Muscle layer of colon (tissue), 2 donors: ENCODE measurements around the gene TSKU.
"Not testable (repeated sequence)": the region's sequence is repeated elsewhere in the genome, so short reads cannot be mapped to it uniquely, and the experiment has no call there.

Experiments used
- H3K27ac ChIP-seq: one replicate; pipeline ENCODE4 v1.7.0; 2013; ENCODE audit warnings: low read depth, mild to moderate bottlenecking, low read length, moderate library complexity
- H3K27me3 ChIP-seq, 2 donors: one replicate each; pipeline ENCODE4 v1.7.0; 2013; ENCODE audit warnings: low read length in 2 of 2, mild to moderate bottlenecking in 2 of 2; ENCODE audit not compliant: insufficient read depth in 2 of 2, control insufficient read depth in 1 of 2
- H3K36me3 ChIP-seq: one replicate; pipeline ENCODE4 v1.7.0; 2013; ENCODE audit warnings: mild to moderate bottlenecking, low read length; ENCODE audit not compliant: insufficient read depth
- H3K4me1 ChIP-seq: one replicate; pipeline ENCODE4 v1.7.0; 2013; ENCODE audit warnings: mild to moderate bottlenecking, low read length; ENCODE audit not compliant: insufficient read depth
- H3K4me3 ChIP-seq, 2 donors: one replicate each; pipeline ENCODE4 v1.7.0; 2013; ENCODE audit warnings: low read length in 2 of 2, low read depth in 1 of 2, mild to moderate bottlenecking in 1 of 2, moderate library complexity in 1 of 2
- H3K9ac ChIP-seq: one replicate; pipeline ENCODE4 v1.7.0; 2013; ENCODE audit warnings: low read length
- H3K9me3 ChIP-seq: one replicate; pipeline ENCODE4 v1.7.0; 2013; ENCODE audit warnings: mild to moderate bottlenecking, low read length
- donor health status: abdominal sarcoma.
- donor health status: Adenocarcinoma of cecum.

Gene TSKU

DNA sequence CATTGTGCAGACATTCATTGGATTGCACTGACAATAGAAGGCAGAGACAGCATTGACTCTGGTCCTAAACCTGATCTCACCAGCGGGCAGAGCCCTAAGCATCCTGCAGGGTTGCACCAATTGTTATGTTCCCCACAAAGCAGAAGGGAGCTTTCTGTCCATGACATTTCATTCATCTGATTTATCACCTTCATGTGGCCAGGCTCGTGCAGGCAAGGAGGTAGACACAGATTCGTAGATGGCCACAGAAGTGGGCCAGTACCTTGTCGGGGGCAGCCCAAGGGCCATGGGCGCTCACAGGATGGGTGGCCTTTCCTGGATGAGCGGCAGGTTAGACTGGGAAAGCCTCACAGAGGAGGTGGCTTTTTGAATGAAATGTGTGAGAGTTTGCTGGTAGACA lies 2.9 kb downstream of the TSKU start:
- Histone ChIP-seq H3K4me3 (no peak overlapping the region), H3K27me3 (no peaks in the 10 kb centered on the region), H3K9ac (no peak overlapping the region), H3K4me1 (peaks cover 10% of the 10 kb centered on the region), H3K9me3 (no peaks in the 10 kb centered on the region), H3K36me3 (no peaks in the 10 kb centered on the region), H3K27ac (no peak overlapping the region)

DNA sequence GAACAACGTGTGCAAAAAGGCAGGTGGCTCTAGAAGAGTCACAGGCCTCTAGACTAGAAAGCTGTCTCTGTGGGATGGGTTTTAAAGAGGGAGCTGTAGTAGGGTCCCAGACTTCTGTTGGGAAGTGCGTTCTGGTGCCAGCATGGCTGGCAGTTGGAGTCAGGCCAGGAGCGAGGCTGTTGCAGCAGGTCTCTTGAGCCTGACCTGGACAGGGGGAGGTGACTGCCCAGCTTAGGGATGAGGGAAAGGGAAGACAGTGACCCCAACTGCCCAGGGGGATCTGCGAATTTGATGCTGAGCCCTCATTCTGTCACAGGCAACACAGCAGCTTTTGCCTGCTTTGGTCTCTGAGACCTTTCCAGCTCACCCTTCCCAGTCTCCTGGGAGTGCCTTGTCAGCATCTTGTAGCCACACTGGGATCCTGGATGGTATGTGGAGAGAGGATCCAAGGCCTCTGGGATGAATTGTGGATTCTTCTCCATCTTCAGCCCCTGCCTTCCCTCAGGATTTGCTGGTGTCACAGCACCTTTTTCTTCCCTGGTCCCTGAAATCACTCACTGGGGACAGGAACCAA lies 3.4 kb downstream of the TSKU start:
- H3K27me3 ChIP-seq, result no peaks in the 10 kb centered on the region
- peaks cover 10% of the 10 kb centered on the region for H3K4me1 ChIP-seq
- H3K9me3 ChIP-seq, result no peaks in the 10 kb centered on the region
- no peak overlapping the region for H3K27ac ChIP-seq
- H3K36me3 ChIP-seq, result no peaks in the 10 kb centered on the region
- no peak overlapping the region for H3K9ac ChIP-seq
- no peak overlapping the region for H3K4me3 ChIP-seq

DNA sequence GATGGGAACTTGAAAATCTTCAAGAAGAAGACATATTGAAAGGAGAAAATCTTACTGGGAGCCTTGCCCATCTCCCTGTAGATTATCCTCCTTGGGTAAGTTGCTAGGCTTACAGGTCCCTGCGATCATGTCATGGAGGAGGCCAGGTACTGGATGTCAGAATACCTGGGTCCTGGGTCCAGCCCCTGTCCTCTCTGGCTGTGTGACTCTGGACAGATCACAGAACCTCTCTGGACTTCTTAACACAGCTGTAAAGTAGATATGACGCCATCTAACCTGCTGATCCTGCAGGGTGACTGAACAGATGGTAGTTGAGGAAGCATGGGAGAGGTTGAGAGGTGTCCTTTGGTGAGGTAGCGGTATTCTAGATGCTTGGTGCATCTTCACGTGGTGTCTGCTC lies 4.1 kb downstream of the TSKU start:
- H3K36me3 ChIP-seq, result no peaks in the 10 kb centered on the region
- no peak overlapping the region for H3K27ac ChIP-seq
- H3K27me3 ChIP-seq, result no peaks in the 10 kb centered on the region
- H3K4me1 ChIP-seq, result peaks cover 10% of the 10 kb centered on the region
- H3K4me3 ChIP-seq, result no peak overlapping the region
- no peak overlapping the region for H3K9ac ChIP-seq
- no peaks in the 10 kb centered on the region for H3K9me3 ChIP-seq

GRCh38 chr11:76787911-76788596 lies 4.9 kb downstream of the TSKU start:
- no peak overlapping the region for H3K27ac ChIP-seq
- H3K4me1 ChIP-seq, result peaks cover 10% of the 10 kb centered on the region
- H3K9ac ChIP-seq, result no peak overlapping the region
- H3K36me3 ChIP-seq, result no peaks in the 10 kb centered on the region
- H3K4me3 ChIP-seq, result no peak overlapping the region
- H3K27me3 ChIP-seq, result no peaks in the 10 kb centered on the region
- no peaks in the 10 kb centered on the region for H3K9me3 ChIP-seq

- Histone ChIP-seq H3K27ac (no peak overlapping the region), H3K36me3 (no peaks in the 10 kb centered on the region), H3K9me3 (no peaks in the 10 kb centered on the region), H3K4me1 (peaks cover 10% of the 10 kb centered on the region), H3K9ac (no peak overlapping the region), H3K4me3 (no peak overlapping the region), H3K27me3 (no peaks in the 10 kb centered on the region)
Observed at GRCh38 chr11:76788661-76789442, 5.7 kb downstream of the TSKU start.

GRCh38 chr11:76789443-76789719 lies 6.2 kb downstream of the TSKU start:
- no peak overlapping the region for H3K27ac ChIP-seq
- no peak overlapping the region for H3K4me3 ChIP-seq
- H3K9me3 ChIP-seq, result no peaks in the 10 kb centered on the region
- H3K4me1 ChIP-seq, result peaks cover 10% of the 10 kb centered on the region
- no peaks in the 10 kb centered on the region for H3K36me3 ChIP-seq
- no peak overlapping the region for H3K9ac ChIP-seq
- no peaks in the 10 kb centered on the region for H3K27me3 ChIP-seq

DNA sequence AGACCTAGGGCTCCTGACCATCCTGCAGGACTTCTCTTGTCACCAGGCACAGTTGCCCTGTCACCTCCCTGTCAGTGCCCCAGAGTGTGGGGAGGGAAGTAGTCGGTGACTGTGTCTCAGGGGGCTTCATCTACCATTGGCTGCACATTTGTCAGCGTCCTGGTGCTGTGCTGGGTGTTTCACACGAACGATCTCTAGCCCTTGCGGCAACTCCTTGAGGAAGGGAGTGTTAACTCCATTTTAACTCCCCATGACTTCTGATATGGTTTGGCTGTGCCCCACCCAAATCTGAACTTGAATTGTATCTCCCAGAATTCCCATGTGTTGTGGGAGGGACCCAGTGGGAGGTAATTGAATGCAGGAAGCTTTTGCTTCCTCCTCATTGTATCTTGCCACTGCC lies 7.1 kb downstream of the TSKU start:
- H3K4me3 ChIP-seq, result no peak overlapping the region
- H3K27ac ChIP-seq, result no peak overlapping the region
- peaks cover 1% of the 10 kb centered on the region for H3K4me1 ChIP-seq
- H3K27me3 ChIP-seq, result no peaks in the 10 kb centered on the region
- no peak overlapping the region for H3K9ac ChIP-seq
- no peaks in the 10 kb centered on the region for H3K9me3 ChIP-seq
- no peaks in the 10 kb centered on the region for H3K36me3 ChIP-seq

DNA sequence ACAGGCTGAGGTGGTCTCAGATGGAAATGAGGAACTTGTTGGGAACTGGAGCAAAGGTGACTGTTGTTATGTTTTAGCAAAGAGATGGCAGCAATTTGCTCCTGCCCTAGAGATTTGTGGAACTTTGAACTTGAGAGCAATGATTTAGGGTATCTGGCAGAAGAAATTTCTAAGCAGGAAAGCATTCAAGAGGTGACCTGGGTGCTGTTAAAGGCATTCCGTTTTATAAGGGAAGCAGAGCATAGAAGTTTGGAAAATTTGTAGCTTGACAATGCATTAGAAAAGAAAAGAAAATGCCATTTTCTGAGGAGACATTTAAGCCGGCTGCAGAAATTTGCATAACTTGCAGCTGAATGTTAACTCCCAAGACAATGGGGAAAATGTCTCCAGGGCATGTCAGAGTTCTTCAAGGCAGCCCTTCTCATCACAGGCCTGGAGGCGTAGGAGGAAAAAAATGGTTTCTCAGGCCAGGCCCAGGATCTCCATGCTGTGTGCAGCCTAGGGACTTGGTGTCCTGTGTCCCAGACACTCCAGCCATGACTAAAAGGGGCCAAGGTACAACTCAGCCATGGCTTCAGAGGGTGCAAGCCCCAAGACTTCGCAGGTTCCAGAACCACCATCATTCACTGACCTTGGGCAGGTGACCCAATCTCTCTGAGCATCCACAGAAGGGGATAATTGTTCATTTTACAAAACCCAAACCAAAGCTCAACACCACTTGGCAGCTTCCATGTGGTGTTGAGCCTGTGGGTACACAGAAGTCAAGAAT lies 8.0 kb downstream of the TSKU start:
- H3K4me3 ChIP-seq, H3K9ac ChIP-seq, H3K4me1 ChIP-seq, H3K36me3 ChIP-seq, H3K27me3 ChIP-seq, H3K27ac ChIP-seq, H3K9me3 ChIP-seq: not testable (repeated sequence)

DNA sequence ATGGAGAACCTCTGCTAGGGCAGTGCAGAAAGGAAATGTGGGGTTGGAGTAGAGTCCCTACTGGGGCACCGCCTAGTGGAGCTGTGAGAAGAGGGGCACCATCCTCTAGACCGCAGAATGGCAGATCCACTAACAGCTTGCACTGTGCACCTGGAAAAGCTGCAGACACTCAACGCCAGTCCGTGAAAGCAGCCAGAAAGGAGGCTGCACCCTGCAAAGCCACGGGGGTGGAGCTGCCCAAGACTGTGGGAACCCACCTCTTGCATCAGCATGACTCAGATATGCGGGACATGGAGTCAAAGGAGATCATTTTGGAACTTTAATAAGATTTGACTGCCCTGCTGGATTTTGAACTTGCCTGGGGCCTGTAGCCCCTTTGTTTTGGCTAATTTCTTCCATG lies 8.7 kb downstream of the TSKU start:
- Histone ChIP-seq H3K9ac (no peak overlapping the region), H3K4me3 (no peak overlapping the region), H3K9me3 (no peaks in the 10 kb centered on the region), H3K36me3 (no peaks in the 10 kb centered on the region), H3K4me1 (no peaks in the 10 kb centered on the region), H3K27ac (no peak overlapping the region), H3K27me3 (no peaks in the 10 kb centered on the region)

- no peaks in the 10 kb centered on the region for H3K9me3 ChIP-seq
- no peaks in the 10 kb centered on the region for H3K36me3 ChIP-seq
- H3K27ac ChIP-seq, result no peak overlapping the region
- no peaks in the 10 kb centered on the region for H3K4me1 ChIP-seq
- H3K27me3 ChIP-seq, result no peaks in the 10 kb centered on the region
- no peak overlapping the region for H3K4me3 ChIP-seq
- H3K9ac ChIP-seq, result no peak overlapping the region
Observed at GRCh38 chr11:76792505-76793264, 9.5 kb downstream of the TSKU start.
